Cerebellar cortex (tissue), 1 donor: Measurements from ENCODE around the gene TRIB2.
A peak's percentile ranks its signal among the peaks of the same experiment; 100 is the strongest.

Experiments
- DNase-seq: peaks from one replicate; pipeline ENCODE4 v3.0.0-alpha.2; 2015; ENCODE audit warnings: low spot score

The TRIB2 gene

GRCh38 chr2:12720754-12721378, 4.1 kb downstream of the TRIB2 start:
- DNase-seq = no peak

DNA sequence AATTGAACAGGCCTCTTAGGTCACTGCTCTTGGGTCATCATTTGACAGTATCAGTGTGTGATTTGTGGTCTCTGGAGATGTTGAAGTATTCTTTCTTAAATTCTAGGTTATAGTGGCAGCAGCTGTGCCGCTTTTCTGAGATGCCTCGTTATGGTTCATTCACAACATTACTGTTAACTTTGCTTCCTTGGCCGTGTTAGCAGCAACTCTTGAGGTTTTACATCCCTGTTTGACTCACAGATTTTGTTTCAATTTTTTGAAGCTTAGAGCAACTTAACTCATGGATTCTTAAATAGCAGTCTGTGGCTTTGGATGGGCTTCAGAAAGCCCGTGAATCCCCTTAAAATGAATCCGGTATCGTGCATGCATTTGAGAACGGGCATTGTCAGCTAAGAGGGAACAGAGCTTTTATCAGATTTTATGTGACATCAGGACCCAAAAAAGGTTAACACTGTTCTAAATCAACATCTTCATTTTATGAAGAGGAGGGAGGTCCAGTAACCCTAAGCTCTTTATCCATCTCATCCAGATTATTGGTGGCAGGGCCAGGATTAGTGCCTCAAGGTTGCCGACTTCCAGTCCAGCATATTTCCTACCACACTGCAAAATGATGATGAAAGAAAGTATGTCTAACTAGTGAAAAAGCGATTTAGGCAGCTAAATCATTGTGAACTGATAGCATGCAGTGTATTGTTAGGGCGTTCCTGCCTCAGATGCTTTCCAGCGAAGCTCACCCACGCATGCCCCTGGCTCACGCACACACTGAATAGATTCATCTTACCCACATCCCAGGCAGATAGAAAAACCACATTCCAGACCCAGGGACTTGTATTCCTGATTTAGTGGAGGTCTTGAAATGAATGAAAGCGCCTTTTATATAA, 5.1 kb downstream of the TRIB2 start:
- DNase-seq = no peak

- DNase-seq = no peak
Observed at GRCh38 chr2:12722447-12723316, 5.9 kb downstream of the TRIB2 start.

- DNase-seq = no peak
Observed at GRCh38 chr2:12723736-12724463, 7.2 kb downstream of the TRIB2 start.

GRCh38 chr2:12725233-12726187, 8.8 kb downstream of the TRIB2 start:
- DNase-seq = no peak

GRCh38 chr2:12726271-12726670, 9.5 kb downstream of the TRIB2 start:
- no peak for DNase-seq

DNA sequence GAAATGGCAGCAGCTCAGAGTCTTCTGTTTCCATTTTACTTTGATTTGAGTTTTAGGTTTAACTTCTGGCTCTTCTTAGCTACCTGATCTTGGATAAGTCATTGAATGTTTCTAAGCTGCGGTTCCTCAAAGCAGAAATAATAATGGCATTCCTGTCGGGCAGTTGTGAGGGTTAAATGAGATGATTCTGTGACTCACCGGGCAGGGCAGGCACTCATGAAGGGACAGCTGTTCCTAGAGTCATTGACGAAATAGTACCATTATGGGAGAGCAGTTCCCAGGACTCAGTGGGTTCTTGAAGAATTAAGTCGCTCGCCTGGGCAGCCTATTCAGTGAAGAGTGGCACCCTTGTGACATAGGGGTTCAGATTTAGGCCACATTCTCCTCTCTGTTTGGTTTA, 10.3 kb downstream of the TRIB2 start:
- DNase-seq = no peak

- no peak for DNase-seq
Observed at GRCh38 chr2:12727641-12728040, 10.9 kb downstream of the TRIB2 start.

- no peak for DNase-seq
Observed at GRCh38 chr2:12728221-12728777, 11.6 kb downstream of the TRIB2 start.

DNA sequence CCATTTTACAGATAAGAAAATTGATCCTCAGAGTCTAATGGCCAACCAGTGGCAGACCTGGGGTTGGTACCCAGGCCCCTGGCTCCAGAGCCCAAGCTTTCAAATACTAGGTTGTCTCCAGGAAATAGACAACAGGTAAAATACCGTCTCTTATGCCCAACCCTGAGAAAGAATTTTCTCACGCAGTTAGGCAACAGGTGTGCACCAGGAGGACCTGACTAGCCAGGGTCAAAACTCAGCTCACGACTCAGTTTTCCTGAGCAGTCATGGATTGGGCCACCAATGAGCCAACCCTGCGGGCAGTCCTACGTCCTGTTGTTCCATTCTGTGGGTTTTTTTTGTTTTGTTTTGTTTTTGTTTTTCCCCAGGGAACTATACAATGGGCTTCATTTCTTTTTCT, 13.5 kb downstream of the TRIB2 start:
- no peak for DNase-seq

DNA sequence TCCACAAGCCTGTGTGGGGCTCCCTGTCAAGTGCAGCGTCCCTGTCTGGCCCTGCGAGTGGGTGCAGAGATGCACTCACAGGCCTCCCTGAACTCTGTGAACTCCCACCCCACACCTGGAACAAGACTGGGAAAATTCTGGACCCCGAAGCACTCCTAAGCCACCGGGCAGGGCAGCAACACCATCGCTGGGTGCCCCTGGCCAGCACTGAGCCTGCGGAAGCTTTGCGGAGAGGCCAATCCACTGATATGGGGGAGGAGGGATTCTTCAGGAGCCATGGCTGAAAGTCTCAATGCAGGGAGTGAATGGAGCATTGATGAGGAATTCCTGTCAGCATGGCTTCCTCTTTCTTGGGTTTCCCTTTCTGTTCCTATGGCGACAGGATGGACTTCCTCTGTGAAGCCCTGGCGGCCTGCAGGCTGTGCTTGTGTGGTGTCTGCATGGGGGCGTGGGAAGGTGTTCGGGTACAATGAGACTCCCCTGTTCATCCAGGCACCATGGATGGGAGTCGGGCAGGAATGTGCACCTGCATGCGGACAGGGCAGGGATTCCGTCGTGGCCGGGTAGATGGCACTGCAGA, 15.1 kb downstream of the TRIB2 start:
- DNase-seq = no peak

DNA sequence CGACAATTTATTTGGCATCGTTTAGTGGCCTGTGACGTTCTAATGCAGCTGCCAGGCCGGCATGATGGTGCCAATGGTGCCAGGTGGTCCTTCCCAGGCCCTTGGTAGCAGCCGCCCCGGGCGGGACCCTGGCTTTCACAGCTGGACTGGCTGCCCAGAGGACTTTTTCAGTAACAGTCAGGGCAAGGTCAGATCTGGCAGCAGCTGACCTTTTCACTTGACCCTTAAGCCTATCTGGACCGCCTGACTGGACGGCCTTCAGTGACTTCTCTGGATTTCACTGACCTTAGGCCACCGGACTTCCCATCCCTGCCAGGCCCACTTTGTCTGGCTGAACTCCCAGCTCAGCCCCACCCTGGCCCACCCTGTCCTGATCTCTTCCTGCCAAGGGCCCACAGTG, 15.9 kb downstream of the TRIB2 start:
- no peak for DNase-seq

GRCh38 chr2:12733846-12734245, 17.1 kb downstream of the TRIB2 start:
- peak; percentile 98 for DNase-seq

DNA sequence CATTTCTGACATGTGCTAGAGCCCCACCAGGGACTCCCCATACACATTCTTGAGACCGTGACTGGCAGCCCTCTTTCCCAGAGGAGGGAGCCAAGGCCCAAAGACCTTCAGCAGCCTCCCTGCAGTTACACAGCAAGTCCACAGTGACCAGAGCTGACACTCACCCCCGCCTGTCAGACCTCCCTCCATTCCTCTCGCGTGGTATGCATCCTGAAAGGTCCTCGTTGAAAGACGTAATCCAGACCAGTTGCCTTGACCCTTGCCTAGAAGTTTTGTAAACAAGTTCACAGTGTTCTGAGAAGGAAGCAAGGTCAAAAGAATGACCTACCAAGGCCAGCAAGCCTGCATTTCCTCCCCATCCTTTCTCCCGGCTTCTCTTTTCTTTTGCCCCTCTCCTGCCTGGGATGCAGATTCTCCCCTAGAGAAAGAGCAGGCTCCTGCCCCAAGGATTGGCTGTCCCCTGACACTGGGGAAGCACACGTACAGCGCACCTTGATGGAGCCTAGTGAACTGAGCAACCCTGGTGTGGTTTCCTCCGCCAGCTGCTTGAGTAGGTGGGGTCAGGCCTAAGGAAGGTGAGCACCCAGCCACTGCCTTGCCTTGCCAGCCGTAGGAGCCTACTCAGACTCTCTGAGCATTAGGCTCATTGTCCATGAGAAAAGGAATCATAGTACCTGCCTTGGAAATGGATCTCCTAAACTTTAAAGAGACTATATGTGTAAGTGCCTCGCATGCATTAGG, 18.3 kb downstream of the TRIB2 start:
- no peak for DNase-seq

GRCh38 chr2:12737297-12737696, 20.6 kb downstream of the TRIB2 start:
- no peak for DNase-seq

DNA sequence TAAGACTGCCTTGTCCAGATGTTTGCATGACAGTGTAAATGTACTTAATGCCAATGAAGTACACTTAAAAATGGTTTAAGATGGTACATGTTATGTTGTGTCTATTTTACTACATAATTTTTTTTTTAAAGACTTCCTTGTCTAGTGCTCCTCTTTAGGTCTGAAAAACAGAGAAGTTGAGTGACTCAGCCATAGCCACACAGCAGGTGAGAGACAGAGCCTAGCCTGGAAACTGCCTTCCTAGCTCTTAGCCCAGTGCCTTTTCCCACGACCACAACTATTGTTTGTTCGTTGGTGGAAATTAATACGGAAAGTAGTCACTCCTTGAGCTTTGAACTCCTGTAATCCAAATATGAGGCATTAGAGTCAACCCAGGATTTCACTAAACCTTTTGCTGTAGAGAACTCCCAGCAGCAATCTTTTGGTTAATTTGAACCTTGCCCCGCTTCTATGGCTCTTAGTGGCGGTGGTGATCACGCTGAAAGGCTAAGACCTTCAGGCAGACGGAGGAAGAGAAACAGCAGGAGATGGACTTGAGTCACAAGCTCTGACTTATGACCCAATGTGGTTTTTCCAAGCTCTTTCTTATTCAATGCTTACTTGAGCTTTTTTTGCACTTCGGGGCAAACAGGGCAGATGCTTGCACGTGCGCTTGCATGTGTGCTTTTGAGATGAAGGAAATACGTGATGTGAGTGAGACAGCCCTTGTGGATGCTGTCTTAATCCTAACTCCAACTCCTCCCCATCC, 21.2 kb downstream of the TRIB2 start:
- no peak for DNase-seq

GRCh38 chr2:12739721-12740254, 23.1 kb downstream of the TRIB2 start:
- DNase-seq = no peak

DNA sequence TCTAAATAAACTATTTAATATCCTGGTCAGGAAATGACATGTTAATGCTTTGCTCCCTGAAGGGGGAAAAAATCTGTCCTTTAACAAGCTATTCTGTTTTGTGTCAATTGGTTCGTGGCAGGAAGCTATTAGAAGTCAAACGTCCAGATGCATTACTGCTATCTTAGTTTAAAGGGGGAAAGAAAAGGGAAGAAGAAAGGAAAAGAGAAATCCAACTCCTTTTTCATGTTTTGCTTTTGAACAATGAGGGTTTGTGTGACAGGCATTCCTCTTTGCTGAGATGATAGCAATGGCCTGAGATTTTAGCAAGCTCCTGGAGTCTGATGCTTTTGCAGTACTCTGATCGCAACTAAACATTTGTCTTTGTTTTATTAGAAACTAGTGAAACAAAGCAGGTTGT, 24.6 kb downstream of the TRIB2 start:
- no peak for DNase-seq
